Glutamatergic neuron (in vitro differentiated cells): Measurements from ENCODE around the gene NUB1. TPM values are rescaled to one million over a fixed set of nuclear protein-coding genes. Genes with fewer than 3 reads are reported as not detected.

Experiments
- DNase-seq: peaks from one replicate; pipeline ENCODE4 v3.0.0; 2022
- H3K27ac Mint-ChIP-seq: one replicate; pipeline ENCODE4 v1.8.0; 2020; ENCODE audit warnings: mild to moderate bottlenecking, mixed read lengths, inconsistent platforms; ENCODE audit not compliant: unreplicated experiment
- H3K27me3 Mint-ChIP-seq: one replicate; pipeline ENCODE4 v1.8.0; 2020; ENCODE audit warnings: mild to moderate bottlenecking, moderate library complexity, mixed read lengths, inconsistent platforms; ENCODE audit not compliant: unreplicated experiment
- H3K36me3 Mint-ChIP-seq: one replicate; pipeline ENCODE4 v1.8.0; 2020; ENCODE audit warnings: mild to moderate bottlenecking, mixed read lengths, inconsistent platforms; ENCODE audit not compliant: unreplicated experiment
- H3K4me1 Mint-ChIP-seq: one replicate; pipeline ENCODE4 v1.8.0; 2020; ENCODE audit warnings: mild to moderate bottlenecking, low read depth, mixed read lengths, inconsistent platforms; ENCODE audit not compliant: unreplicated experiment
- H3K4me3 Mint-ChIP-seq: one replicate; pipeline ENCODE4 v1.8.0; 2020; ENCODE audit warnings: mild to moderate bottlenecking, mixed read lengths, inconsistent platforms; ENCODE audit not compliant: unreplicated experiment
- H3K9me3 Mint-ChIP-seq: one replicate; pipeline ENCODE4 v1.8.0; 2020; ENCODE audit warnings: mild to moderate bottlenecking, moderate library complexity, mixed read lengths, inconsistent platforms; ENCODE audit not compliant: unreplicated experiment
- total RNA-seq: library from RNA; stranded (reverse); fragmentation: NEBNext Ultra II Directional; extraction: Animal tissue kit (Norgen Biotek cat#: 25700); gene quantifications from one replicate; pipeline ENCODE4 v1.2.1, GENCODE V29; 2021; ENCODE audit not compliant: unreplicated experiment
- TF ChIP-seq, protein P1 (sequence below): fragments of 200-600 bp; sonication (generic); IDR thresholded peaks from one replicate; pipeline ENCODE4 v1.5.0; 2021; ENCODE audit not compliant: partially characterized antibody, unreplicated experiment

Gene NUB1
- total RNA-seq, 1 donor from 2014 or later: 41.6 TPM

DNA sequence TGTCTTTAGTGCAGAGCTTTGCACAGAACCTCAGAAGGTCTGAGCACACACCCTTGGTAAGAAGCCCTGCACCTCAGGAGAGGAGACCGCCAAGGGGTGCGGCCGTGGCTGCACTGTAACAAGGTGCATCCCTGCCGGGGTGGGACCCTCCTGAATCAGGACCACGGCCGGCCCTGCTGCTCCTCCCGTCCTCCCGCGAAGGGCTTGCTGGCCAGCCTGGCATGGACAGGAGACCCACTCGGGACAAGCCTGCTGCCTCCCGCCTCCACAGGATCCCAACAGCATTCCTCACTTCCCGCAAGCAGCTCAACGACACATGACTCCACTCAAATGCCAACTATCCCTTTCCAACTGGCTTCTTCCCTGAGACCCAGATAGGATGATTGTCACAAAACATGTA is 55.4 kb downstream of the NUB1 start:
- Mint-ChIP-seq H3K27ac (peak overlapping the region; percentile 64), H3K27me3 (peaks cover 13% of the 10 kb centered on the region), H3K9me3 (peaks cover 9% of the 10 kb centered on the region), H3K36me3 (peaks cover 10% of the 10 kb centered on the region), H3K4me3 (peak overlapping the region; percentile 66), H3K4me1 (peaks cover 20% of the 10 kb centered on the region)
- no peak for DNase-seq
- TF ChIP-seq, protein P1, sequence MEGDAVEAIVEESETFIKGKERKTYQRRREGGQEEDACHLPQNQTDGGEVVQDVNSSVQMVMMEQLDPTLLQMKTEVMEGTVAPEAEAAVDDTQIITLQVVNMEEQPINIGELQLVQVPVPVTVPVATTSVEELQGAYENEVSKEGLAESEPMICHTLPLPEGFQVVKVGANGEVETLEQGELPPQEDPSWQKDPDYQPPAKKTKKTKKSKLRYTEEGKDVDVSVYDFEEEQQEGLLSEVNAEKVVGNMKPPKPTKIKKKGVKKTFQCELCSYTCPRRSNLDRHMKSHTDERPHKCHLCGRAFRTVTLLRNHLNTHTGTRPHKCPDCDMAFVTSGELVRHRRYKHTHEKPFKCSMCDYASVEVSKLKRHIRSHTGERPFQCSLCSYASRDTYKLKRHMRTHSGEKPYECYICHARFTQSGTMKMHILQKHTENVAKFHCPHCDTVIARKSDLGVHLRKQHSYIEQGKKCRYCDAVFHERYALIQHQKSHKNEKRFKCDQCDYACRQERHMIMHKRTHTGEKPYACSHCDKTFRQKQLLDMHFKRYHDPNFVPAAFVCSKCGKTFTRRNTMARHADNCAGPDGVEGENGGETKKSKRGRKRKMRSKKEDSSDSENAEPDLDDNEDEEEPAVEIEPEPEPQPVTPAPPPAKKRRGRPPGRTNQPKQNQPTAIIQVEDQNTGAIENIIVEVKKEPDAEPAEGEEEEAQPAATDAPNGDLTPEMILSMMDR: no peak

DNA sequence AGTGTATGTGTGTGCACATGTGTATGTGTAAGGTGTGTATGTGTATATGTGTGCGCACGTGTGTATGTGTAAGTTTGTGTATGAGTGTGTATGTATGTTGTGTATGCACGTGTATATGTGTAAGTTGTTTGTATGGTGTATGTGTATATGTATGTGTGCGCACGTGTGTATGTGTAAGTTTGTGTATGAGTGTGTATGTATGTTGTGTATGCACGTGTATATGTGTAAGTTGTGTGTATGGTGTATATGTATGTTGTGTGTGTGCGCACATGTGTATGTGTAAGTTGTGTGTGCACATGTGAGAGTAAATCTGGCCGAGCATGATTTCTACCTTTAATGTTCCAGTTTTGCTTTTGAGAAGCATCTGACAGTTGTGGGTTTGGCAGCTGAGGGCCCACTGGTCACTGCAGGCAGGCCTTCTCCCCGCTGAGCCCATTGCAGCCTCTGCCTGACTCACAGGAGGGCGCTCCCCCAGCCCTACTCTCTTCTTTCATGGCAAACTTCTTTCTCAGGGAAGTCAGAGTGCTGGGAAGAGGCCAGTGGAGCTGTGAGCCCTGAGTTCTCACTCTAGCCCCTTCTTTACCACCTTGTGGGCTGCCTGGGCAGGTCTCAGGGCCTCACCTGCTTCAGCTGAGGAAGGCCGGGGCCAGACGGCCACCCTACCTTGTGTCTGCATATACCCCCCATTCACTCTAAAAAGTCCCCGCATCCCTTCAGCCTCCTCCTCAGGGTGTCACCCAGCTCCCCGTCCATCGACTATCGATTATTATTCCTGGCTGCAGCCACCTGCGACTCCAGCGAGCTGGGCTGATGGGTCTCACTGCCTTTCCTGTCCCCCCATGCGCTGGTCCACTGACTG is 57.1 kb downstream of the NUB1 start:
- Mint-ChIP-seq H3K4me1 (peaks cover 12% of the 10 kb centered on the region), H3K27me3 (peaks cover 11% of the 10 kb centered on the region), H3K9me3 (peaks cover 9% of the 10 kb centered on the region), H3K4me3 (no peak overlapping the region), H3K27ac (peak overlapping the region; percentile 28), H3K36me3 (peaks cover 10% of the 10 kb centered on the region)
- TF ChIP-seq, protein P1: no peak
- no peak for DNase-seq

DNA sequence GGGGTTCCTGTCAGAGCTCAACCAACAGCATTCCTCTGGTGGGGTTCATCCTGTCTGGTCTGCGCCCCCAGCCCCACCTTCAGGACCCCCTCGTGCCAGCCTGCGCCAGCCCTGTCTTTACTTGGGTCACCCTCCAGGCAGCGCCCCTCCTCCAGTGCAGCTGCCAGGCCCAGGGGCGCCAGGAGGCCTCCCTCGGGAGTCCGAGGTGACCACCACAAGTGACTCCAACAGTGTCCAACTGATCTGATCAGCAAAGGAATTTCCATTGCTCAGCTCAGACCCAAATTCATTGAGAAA is 57.6 kb downstream of the NUB1 start:
- no peak overlapping the region for H3K4me3 Mint-ChIP-seq
- no peak overlapping the region for H3K27ac Mint-ChIP-seq
- peaks cover 9% of the 10 kb centered on the region for H3K4me1 Mint-ChIP-seq
- peaks cover 7% of the 10 kb centered on the region for H3K9me3 Mint-ChIP-seq
- H3K36me3 Mint-ChIP-seq: peaks cover 10% of the 10 kb centered on the region
- no peak for DNase-seq
- TF ChIP-seq, protein P1: no peak
- H3K27me3 Mint-ChIP-seq: peaks cover 11% of the 10 kb centered on the region

DNA sequence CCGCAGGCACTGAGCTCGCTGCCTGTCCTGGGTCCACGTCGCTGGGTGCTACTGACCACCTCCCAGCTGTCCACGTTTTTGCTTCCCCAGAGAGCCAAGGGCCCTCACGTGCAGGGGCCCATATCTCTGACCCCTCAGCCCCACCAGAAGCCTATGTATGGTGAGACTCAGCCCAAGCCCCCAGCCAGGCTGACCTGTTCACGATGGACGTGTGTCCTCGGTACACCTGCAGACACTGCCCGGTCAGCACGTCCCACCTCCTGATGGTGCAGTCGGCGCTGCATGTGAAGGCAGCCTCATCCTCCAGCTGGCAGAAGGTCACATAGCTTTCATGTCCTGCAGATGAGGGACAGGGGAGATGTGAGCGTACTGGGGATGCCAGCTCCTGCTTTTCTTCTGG is 58.3 kb downstream of the NUB1 start:
- Mint-ChIP-seq H3K27ac (no peak overlapping the region), H3K4me1 (peaks cover 6% of the 10 kb centered on the region), H3K36me3 (peaks cover 10% of the 10 kb centered on the region), H3K27me3 (peaks cover 10% of the 10 kb centered on the region), H3K4me3 (no peak overlapping the region), H3K9me3 (peaks cover 5% of the 10 kb centered on the region)
- DNase-seq: no peak
- TF ChIP-seq, protein P1: no peak

DNA sequence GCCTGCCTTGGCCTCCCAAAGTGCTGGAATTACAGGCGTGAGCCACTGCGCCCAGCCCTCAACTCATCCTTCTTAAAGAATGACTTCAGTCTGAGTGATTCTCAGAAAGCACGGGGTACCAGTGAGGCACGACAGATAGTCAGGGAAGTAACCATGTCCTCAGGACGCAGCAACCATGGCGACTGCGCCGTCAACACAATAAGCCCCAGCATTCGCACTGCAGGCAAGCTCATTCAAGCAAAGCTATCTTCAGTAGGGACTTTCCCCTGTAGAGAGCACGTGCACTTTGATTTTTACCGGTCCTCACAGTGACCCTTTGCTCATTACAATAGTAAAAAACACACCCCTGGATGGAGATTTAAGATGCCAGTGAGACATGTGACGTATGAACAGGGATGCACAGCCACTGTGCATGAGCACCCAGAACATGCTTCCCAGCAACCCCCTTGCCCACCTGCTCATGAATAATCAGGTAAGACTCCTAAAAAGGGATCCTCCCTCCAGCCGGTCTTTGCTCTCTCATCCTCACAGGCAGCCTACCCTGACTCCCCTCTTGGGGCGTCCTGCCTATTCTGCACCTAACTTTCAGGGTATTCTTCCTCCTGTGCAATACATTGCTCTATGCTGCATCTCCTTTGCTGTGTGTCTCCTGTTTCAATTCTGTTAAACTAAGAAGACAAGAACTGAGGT is 59.2 kb downstream of the NUB1 start:
- H3K36me3 Mint-ChIP-seq: peaks cover 10% of the 10 kb centered on the region
- H3K9me3 Mint-ChIP-seq: peaks cover 1% of the 10 kb centered on the region
- peaks cover 1% of the 10 kb centered on the region for H3K4me1 Mint-ChIP-seq
- TF ChIP-seq, protein P1: no peak
- no peak overlapping the region for H3K4me3 Mint-ChIP-seq
- H3K27me3 Mint-ChIP-seq: peaks cover 5% of the 10 kb centered on the region
- DNase-seq: no peak
- no peak overlapping the region for H3K27ac Mint-ChIP-seq
